HepG2 (cell line): ENCODE measurements around the gene SLC22A31. TPM values are rescaled to one million over a fixed set of nuclear protein-coding genes. Genes with fewer than 3 reads are reported as not detected.
A peak's percentile ranks its signal among the peaks of the same experiment; 100 is the strongest.

Source experiments
- AHR ChIP-seq: IDR thresholded peaks from 2 replicates; pipeline ENCODE4 v1.6.1; 2018; ENCODE audit warnings: missing genetic modification reagents, missing compliant biosample characterization
- AKAP8 ChIP-seq: sonication (generic); formaldehyde crosslinking; IDR thresholded peaks from 2 replicates; pipeline ENCODE4 v1.5.1; 2020; ENCODE audit warnings: mild to moderate bottlenecking, missing genetic modification reagents
- BRCA1 ChIP-seq: sonication (generic); formaldehyde crosslinking; IDR thresholded peaks from 2 replicates; pipeline ENCODE4 v1.4.0; 2020; ENCODE audit warnings: missing genetic modification reagents
- CHD4 ChIP-seq: fragments of 200-600 bp; sonication (generic); IDR thresholded peaks from 2 replicates; pipeline ENCODE4 v1.7.0; 2017; ENCODE audit warnings: mild to moderate bottlenecking, low read length, borderline replicate concordance
- EEA1 ChIP-seq: sonication (generic); formaldehyde crosslinking; IDR thresholded peaks from 2 replicates; pipeline ENCODE4 v1.5.1; 2020; ENCODE audit warnings: mild to moderate bottlenecking, missing genetic modification reagents, borderline replicate concordance
- GPN1 ChIP-seq: sonication (generic); formaldehyde crosslinking; IDR thresholded peaks from 2 replicates; pipeline ENCODE4 v1.5.1; 2020; ENCODE audit warnings: missing genetic modification reagents, borderline replicate concordance
- MTF1 ChIP-seq: sonication (generic); formaldehyde crosslinking; IDR thresholded peaks from 2 replicates; pipeline ENCODE4 v1.5.0; 2020; ENCODE audit warnings: missing genetic modification reagents
- NKX3-1 ChIP-seq: sonication (generic); formaldehyde crosslinking; IDR thresholded peaks from 2 replicates; pipeline ENCODE4 v1.5.0; 2020; ENCODE audit warnings: missing genetic modification reagents
- NR1H2 ChIP-seq: sonication (generic); formaldehyde crosslinking; IDR thresholded peaks from 2 replicates; pipeline ENCODE4 v1.8.1; 2022; ENCODE audit warnings: low read depth, missing genetic modification reagents, borderline replicate concordance
- POGZ ChIP-seq: sonication (generic); formaldehyde crosslinking; IDR thresholded peaks from 2 replicates; pipeline ENCODE4 v1.4.0; 2020; ENCODE audit warnings: mild to moderate bottlenecking, missing genetic modification reagents
- SIX4 ChIP-seq: sonication (generic); formaldehyde crosslinking; IDR thresholded peaks from 2 replicates; pipeline ENCODE4 v1.4.0; 2020; ENCODE audit warnings: missing genetic modification reagents
- SOX5 ChIP-seq: IDR thresholded peaks from 2 replicates; pipeline ENCODE4 v1.6.1; 2016; ENCODE audit warnings: borderline replicate concordance
- STAG1 ChIP-seq: sonication (generic); formaldehyde crosslinking; IDR thresholded peaks from 2 replicates; pipeline ENCODE4 v1.4.0; 2020; ENCODE audit warnings: missing genetic modification reagents
- ZFP36L1 ChIP-seq: sonication (generic); formaldehyde crosslinking; IDR thresholded peaks from 2 replicates; pipeline ENCODE4 v1.8.0; 2022; ENCODE audit warnings: mild to moderate bottlenecking, missing genetic modification reagents, moderate library complexity
- ZNF101 ChIP-seq: sonication (generic); formaldehyde crosslinking; IDR thresholded peaks from 2 replicates; pipeline ENCODE4 v1.4.0; 2020; ENCODE audit warnings: mild to moderate bottlenecking, low read depth, missing genetic modification reagents, borderline replicate concordance
- ZNF180 ChIP-seq: sonication (generic); formaldehyde crosslinking; IDR thresholded peaks from 2 replicates; pipeline ENCODE4 v1.4.0; 2020; ENCODE audit warnings: low read depth, missing genetic modification reagents, borderline replicate concordance
- ZNF224 ChIP-seq: sonication (generic); formaldehyde crosslinking; IDR thresholded peaks from 2 replicates; pipeline ENCODE4 v1.5.0; 2020; ENCODE audit warnings: mild to moderate bottlenecking, missing genetic modification reagents
- ZNF354B ChIP-seq: sonication (generic); formaldehyde crosslinking; IDR thresholded peaks from 2 replicates; pipeline ENCODE4 v1.8.0; 2022; ENCODE audit warnings: mild to moderate bottlenecking, missing genetic modification reagents
- ZNF446 ChIP-seq: sonication (generic); formaldehyde crosslinking; IDR thresholded peaks from 2 replicates; pipeline ENCODE4 v1.5.0; 2020; ENCODE audit warnings: mild to moderate bottlenecking, missing genetic modification reagents
- ZNF451 ChIP-seq: sonication (generic); formaldehyde crosslinking; IDR thresholded peaks from 2 replicates; pipeline ENCODE4 v1.5.0; 2020; ENCODE audit warnings: mild to moderate bottlenecking, missing genetic modification reagents
- ZNF547 ChIP-seq: sonication (generic); formaldehyde crosslinking; IDR thresholded peaks from 2 replicates; pipeline ENCODE4 v1.5.1; 2020; ENCODE audit warnings: mild to moderate bottlenecking, missing genetic modification reagents
- ZSCAN12 ChIP-seq: sonication (generic); formaldehyde crosslinking; IDR thresholded peaks from 2 replicates; pipeline ENCODE4 v1.9.0; 2021; ENCODE audit warnings: mild to moderate bottlenecking, missing genetic modification reagents
- polyA plus RNA-seq, 8 experiments: library from polyadenylated mRNA; depleted of rRNA in 3 of 8; stranded (reverse) in 7 of 8; unstranded in 1 of 8; fragments of >200 nt; fragmentation: Illumina TruSeq in 4 of 8; extraction: Trizol in 4 of 8; gene quantifications; 2 replicates each; pipeline versions ENCODE4 v1.2.1 to v1.2.3, GENCODE V29; 2011 to 2016; ENCODE audit warnings: low read depth in 4 of 8, missing spikeins in 1 of 8, mixed read lengths in 1 of 8; ENCODE audit not compliant: insufficient read depth in 1 of 8
- total RNA-seq, 5 experiments: library from RNA; depleted of rRNA; stranded (reverse); fragments of >200 nt; fragmentation: Illumina TruSeq; extraction: Trizol; gene quantifications; 2 replicates each; pipeline ENCODE4 v1.2.3, GENCODE V29; 2016; ENCODE audit warnings: low read depth in 1 of 5
- TF ChIP-seq, protein P1 (sequence below): sonication (generic); formaldehyde crosslinking; conservative IDR thresholded peaks from 2 replicates; pipeline ENCODE4 v1.4.0; 2020; ENCODE audit warnings: missing genetic modification reagents
- TF ChIP-seq, protein P2 (sequence below): sonication (generic); formaldehyde crosslinking; IDR thresholded peaks from 2 replicates; pipeline ENCODE4 v1.5.1; 2020; ENCODE audit warnings: missing genetic modification reagents, mild to moderate bottlenecking, borderline replicate concordance
- TF ChIP-seq, protein P3 (sequence below): sonication (generic); formaldehyde crosslinking; IDR thresholded peaks from 2 replicates; pipeline ENCODE4 v1.4.0; 2020; ENCODE audit warnings: missing genetic modification reagents

Gene SLC22A31
- total and polyA plus RNA-seq, 2 of the 13 experiments (the other 11 are each of a cell fraction or from before 2014, with no cell fraction given): 67.3 to 83.3 TPM

DNA sequence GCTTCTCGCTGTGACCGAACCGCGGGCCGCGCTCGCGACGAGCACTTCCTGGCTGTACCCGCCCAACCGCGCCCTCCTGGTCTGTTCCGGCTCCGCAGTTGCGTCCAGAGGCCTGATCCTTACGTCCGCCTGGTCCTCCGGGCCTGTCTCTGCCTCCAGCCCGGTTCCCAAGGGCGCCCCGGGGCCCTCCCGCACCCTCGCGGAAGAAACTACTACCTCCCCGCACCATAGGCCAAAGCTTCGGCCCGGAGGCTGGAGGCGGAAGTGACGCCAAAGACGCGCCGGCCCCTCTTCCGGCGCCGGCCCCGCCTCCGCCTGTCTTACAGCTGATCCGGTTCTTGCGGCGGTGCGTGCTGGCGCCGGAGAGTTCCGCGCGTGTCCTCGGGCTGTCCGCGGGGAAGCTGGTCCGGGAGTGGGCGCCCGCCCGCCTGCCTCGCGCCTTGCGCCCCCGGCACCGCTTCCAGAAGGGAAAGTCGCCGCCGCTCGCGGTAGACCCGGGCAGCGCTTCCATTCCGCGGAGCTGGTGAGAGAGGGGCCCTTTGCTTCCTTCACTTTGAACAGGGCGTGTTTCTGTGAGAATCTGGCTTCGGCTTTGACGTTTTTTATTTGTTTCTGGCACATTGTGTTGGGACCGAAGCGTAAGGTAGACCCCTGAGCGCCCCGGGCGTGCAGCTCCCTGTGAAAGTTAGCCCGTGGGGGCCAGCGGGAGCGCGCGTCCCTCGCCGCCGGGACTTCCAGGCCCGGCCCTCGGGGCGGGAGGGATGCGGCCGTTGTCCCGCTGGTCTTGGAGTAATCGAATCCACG is 17.3 kb upstream of the SLC22A31 start, which contains the start of gene ZNF778 (continued):
- TF ChIP-seq SIX4 (CRISPR knock-in tag) (peak; percentile 25; the same call in 1 of the 2 replicates), AHR (CRISPR knock-in tag) (peak; percentile 77; the same call in 1 of the 2 replicates), ZNF180 (CRISPR knock-in tag) (peak; percentile 60; the same call in 1 of the 2 replicates), EEA1 (CRISPR knock-in tag) (peak; percentile 97), ZSCAN12 (peak; percentile 85; the same call in 1 of the 2 replicates), NKX3-1 (no peak; the same call in 1 of the 2 replicates), NR1H2 (CRISPR knock-in tag) (peak; percentile 91), ZFP36L1 (peak; percentile 83; the same call in 1 of the 2 replicates), STAG1 (CRISPR knock-in tag) (no peak; the same call in 1 of the 2 replicates), BRCA1 (CRISPR knock-in tag) (peak; percentile 95; the same call in 1 of the 2 replicates), ZNF547 (CRISPR knock-in tag) (peak; percentile 99), ZNF101 (CRISPR knock-in tag) (0 out of 2 replicates have a peak, but pooled peaks have one; percentile 48), AKAP8 (peak; percentile 89; the same call in 1 of the 2 replicates), ZNF451 (CRISPR knock-in tag) (peak; percentile 66), ZNF354B (CRISPR knock-in tag) (no peak), SOX5 (CRISPR knock-in tag) (no peak), ZNF446 (CRISPR knock-in tag) (peak; percentile 36; the same call in 1 of the 2 replicates), MTF1 (CRISPR knock-in tag) (0 out of 2 replicates have a peak, but pooled peaks have one; percentile 30), ZNF224 (CRISPR knock-in tag) (no peak), CHD4 (no peak), POGZ (peak; percentile 78), GPN1 (CRISPR knock-in tag) (0 out of 2 replicates have a peak, but pooled peaks have one; percentile 18)
- TF ChIP-seq, protein P1, sequence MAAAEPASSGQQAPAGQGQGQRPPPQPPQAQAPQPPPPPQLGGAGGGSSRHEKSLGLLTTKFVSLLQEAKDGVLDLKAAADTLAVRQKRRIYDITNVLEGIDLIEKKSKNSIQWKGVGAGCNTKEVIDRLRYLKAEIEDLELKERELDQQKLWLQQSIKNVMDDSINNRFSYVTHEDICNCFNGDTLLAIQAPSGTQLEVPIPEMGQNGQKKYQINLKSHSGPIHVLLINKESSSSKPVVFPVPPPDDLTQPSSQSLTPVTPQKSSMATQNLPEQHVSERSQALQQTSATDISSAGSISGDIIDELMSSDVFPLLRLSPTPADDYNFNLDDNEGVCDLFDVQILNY (CRISPR knock-in tag): peak; percentile 67
- TF ChIP-seq, protein P2, sequence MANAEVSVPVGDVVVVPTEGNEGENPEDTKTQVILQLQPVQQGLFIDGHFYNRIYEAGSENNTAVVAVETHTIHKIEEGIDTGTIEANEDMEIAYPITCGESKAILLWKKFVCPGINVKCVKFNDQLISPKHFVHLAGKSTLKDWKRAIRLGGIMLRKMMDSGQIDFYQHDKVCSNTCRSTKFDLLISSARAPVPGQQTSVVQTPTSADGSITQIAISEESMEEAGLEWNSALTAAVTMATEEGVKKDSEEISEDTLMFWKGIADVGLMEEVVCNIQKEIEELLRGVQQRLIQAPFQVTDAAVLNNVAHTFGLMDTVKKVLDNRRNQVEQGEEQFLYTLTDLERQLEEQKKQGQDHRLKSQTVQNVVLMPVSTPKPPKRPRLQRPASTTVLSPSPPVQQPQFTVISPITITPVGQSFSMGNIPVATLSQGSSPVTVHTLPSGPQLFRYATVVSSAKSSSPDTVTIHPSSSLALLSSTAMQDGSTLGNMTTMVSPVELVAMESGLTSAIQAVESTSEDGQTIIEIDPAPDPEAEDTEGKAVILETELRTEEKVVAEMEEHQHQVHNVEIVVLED (CRISPR knock-in tag): peak; percentile 89
- TF ChIP-seq, protein P3, sequence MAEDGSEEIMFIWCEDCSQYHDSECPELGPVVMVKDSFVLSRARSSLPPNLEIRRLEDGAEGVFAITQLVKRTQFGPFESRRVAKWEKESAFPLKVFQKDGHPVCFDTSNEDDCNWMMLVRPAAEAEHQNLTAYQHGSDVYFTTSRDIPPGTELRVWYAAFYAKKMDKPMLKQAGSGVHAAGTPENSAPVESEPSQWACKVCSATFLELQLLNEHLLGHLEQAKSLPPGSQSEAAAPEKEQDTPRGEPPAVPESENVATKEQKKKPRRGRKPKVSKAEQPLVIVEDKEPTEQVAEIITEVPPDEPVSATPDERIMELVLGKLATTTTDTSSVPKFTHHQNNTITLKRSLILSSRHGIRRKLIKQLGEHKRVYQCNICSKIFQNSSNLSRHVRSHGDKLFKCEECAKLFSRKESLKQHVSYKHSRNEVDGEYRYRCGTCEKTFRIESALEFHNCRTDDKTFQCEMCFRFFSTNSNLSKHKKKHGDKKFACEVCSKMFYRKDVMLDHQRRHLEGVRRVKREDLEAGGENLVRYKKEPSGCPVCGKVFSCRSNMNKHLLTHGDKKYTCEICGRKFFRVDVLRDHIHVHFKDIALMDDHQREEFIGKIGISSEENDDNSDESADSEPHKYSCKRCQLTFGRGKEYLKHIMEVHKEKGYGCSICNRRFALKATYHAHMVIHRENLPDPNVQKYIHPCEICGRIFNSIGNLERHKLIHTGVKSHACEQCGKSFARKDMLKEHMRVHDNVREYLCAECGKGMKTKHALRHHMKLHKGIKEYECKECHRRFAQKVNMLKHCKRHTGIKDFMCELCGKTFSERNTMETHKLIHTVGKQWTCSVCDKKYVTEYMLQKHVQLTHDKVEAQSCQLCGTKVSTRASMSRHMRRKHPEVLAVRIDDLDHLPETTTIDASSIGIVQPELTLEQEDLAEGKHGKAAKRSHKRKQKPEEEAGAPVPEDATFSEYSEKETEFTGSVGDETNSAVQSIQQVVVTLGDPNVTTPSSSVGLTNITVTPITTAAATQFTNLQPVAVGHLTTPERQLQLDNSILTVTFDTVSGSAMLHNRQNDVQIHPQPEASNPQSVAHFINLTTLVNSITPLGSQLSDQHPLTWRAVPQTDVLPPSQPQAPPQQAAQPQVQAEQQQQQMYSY (CRISPR knock-in tag): peak; percentile 48
